ENCODE results near the gene KRTAP19-1. TPM values are rescaled to one million over a fixed set of nuclear protein-coding genes. Genes with fewer than 3 reads are reported as not detected.

KRTAP19-1 gene
- total RNA-seq, 4 donors from 2014 or later = 0.59 to 18.3 TPM; not detected in 2

- WGBS, 2 donors = 93% methylated on average over 5 of the region's 5 CpGs
- intact Hi-C loops (cut with DNase I; ENCODE audit: low total_unique reads) = no loop called here
- TF ChIP-seq POLR2A (IDR thresholded peaks at IDR 0.05) (no peak), CTCF (IDR thresholded peaks at IDR 0.05) (no peak)
- H3K4me3 ChIP-seq (ENCODE audit: low read depth, poor library complexity, severe bottlenecking) = no peak within 1 kb of the TSS
- DNase-seq (ENCODE audit: low spot score in 2 of 2) = no peak
Observed at GRCh38 chr21:30439975-30440374, 40.2 kb downstream of the KRTAP19-1 start, which contains the start of gene KRTAP15-1. Gene KRTAP15-1, plus strand, starts transcription at chr21:30440275. Its CDS starts 53 bp downstream, at chr21:30440328.

- WGBS, 2 donors = 74 to 81% methylated on average over 3 of the region's 3 CpGs
- intact Hi-C loops (cut with DNase I; ENCODE audit: low total_unique reads) = no loop called here
- DNase-seq (ENCODE audit: low spot score in 2 of 2) = no peak
- TF ChIP-seq CTCF (IDR thresholded peaks at IDR 0.05) = no peak
- no peak for TF ChIP-seq POLR2A (IDR thresholded peaks at IDR 0.05)
- H3K4me3 ChIP-seq (ENCODE audit: low read depth, poor library complexity, severe bottlenecking) = no peak overlapping the region
Observed at GRCh38 chr21:30437010-30437565, 43.1 kb downstream of the KRTAP19-1 start.

GRCh38 chr21:30434033-30434631 is 46.0 kb downstream of the KRTAP19-1 start:
- no peak overlapping the region for H3K4me3 ChIP-seq (ENCODE audit: low read depth, poor library complexity, severe bottlenecking)
- WGBS, 2 donors = 45 to 49% methylated on average over 10 of the region's 10 CpGs
- intact Hi-C loops (cut with DNase I; ENCODE audit: low total_unique reads) = no loop called here
- DNase-seq (ENCODE audit: low spot score in 2 of 2) = no peak
- TF ChIP-seq CTCF (IDR thresholded peaks at IDR 0.05) (no peak), POLR2A (IDR thresholded peaks at IDR 0.05) (no peak)

- no peak within 1 kb of the TSS for H3K4me3 ChIP-seq (ENCODE audit: low read depth, poor library complexity, severe bottlenecking)
- no peak for DNase-seq (ENCODE audit: low spot score in 2 of 2)
- TF ChIP-seq CTCF (IDR thresholded peaks at IDR 0.05) (no peak), POLR2A (IDR thresholded peaks at IDR 0.05) (no peak)
- WGBS, 2 donors = 81 to 83% methylated on average over 9 of the region's 9 CpGs
- intact Hi-C loops (cut with DNase I; ENCODE audit: low total_unique reads) = no loop called here
Observed at GRCh38 chr21:30430170-30430655, 50.0 kb downstream of the KRTAP19-1 start, which contains the start of gene KRTAP13-4. Gene KRTAP13-4, plus strand, starts transcription at chr21:30430220. Its CDS starts 56 bp downstream, at chr21:30430276.

Other genes with a start within 250 kb of the KRTAP19-1 start
- gene KRTAP24-1, start 197.4 kb downstream of the KRTAP19-1 start, total RNA-seq = 10 to 100 TPM in 1 of 4 donors, under 1 TPM in 1, not detected in 2; 0.17 to 10.0 TPM
- gene KRTAP25-1, start 190.9 kb downstream of the KRTAP19-1 start, total RNA-seq = not detected
- gene KRTAP26-1, start 160.1 kb downstream of the KRTAP19-1 start, total RNA-seq = 1 to 10 TPM in 1 of 4 donors, not detected in 3; 7.8 TPM
- gene KRTAP27-1, start 142.7 kb downstream of the KRTAP19-1 start, total RNA-seq = not detected
- not detected for gene KRTAP23-1, start 131.8 kb downstream of the KRTAP19-1 start, total RNA-seq
- 1 to 10 TPM in 1 of 4 donors, not detected in 3; 3.2 TPM for gene KRTAP13-2, start 108.1 kb downstream of the KRTAP19-1 start, total RNA-seq
- 1 to 10 TPM in 1 of 4 donors, under 1 TPM in 1, not detected in 2; 0.89 to 3.3 TPM for gene KRTAP13-1, start 84.3 kb downstream of the KRTAP19-1 start, total RNA-seq
- gene KRTAP13-3, start 54.4 kb downstream of the KRTAP19-1 start, total RNA-seq = not detected
- not detected for gene KRTAP13-4, start 50.1 kb downstream of the KRTAP19-1 start, total RNA-seq
- gene KRTAP15-1, start 40.1 kb downstream of the KRTAP19-1 start, total RNA-seq = not detected
- 1 to 10 TPM in 1 of 4 donors, not detected in 3; 1.8 TPM for gene KRTAP19-2, start 7.1 kb upstream of the KRTAP19-1 start, total RNA-seq
- gene KRTAP19-3, start 11.6 kb upstream of the KRTAP19-1 start, total RNA-seq = 10 to 100 TPM in 1 of 4 donors, under 1 TPM in 1, not detected in 2; 0.97 to 17.1 TPM
- not detected for gene KRTAP19-4, start 16.8 kb upstream of the KRTAP19-1 start, total RNA-seq
- gene KRTAP19-5, start 21.8 kb upstream of the KRTAP19-1 start, total RNA-seq = 10 to 100 TPM in 2 of 4 donors, not detected in 2; 12.7 to 57.9 TPM
- not detected for gene KRTAP19-6, start 61.5 kb upstream of the KRTAP19-1 start, total RNA-seq
- 1 to 10 TPM in 1 of 4 donors, not detected in 3; 1.5 TPM for gene KRTAP19-7, start 80.9 kb upstream of the KRTAP19-1 start, total RNA-seq
- not detected for gene KRTAP22-2, start 110.0 kb upstream of the KRTAP19-1 start, total RNA-seq
- gene KRTAP6-3, start 112.1 kb upstream of the KRTAP19-1 start, total RNA-seq = not detected
- not detected for gene KRTAP6-2, start 118.5 kb upstream of the KRTAP19-1 start, total RNA-seq
- gene KRTAP22-1, start 120.7 kb upstream of the KRTAP19-1 start, total RNA-seq = not detected
- gene KRTAP6-1, start 133.6 kb upstream of the KRTAP19-1 start, total RNA-seq = 10 to 100 TPM in 1 of 4 donors, not detected in 3; 14.9 TPM
- gene KRTAP20-1, start 136.1 kb upstream of the KRTAP19-1 start, total RNA-seq = not detected
- not detected for gene KRTAP20-4, start 140.3 kb upstream of the KRTAP19-1 start, total RNA-seq
- 10 to 100 TPM in 1 of 4 donors, 1 to 10 TPM in 1, not detected in 2; 3.2 to 12.9 TPM for gene KRTAP20-2, start 154.8 kb upstream of the KRTAP19-1 start, total RNA-seq
- not detected for gene KRTAP20-3, start 162.5 kb upstream of the KRTAP19-1 start, total RNA-seq
- not detected for gene KRTAP21-3, start 238.4 kb upstream of the KRTAP19-1 start, total RNA-seq

All from lower leg skin (tissue), 4 donors.